H54 (cell line): ENCODE results near the gene WDFY2.

ENCODE experiments used
- DNase-seq: peaks from one replicate; pipeline ENCODE4 v3.0.0; 2011; ENCODE audit warnings: low spot score, mixed read lengths; ENCODE audit not compliant: insufficient read length
- FAIRE-seq: peaks from 3 replicates; lab custom pipeline; 2011; peaks lifted over from hg19 to GRCh38; lab: Jason Lieb, UNC
- POLR2A ChIP-seq: IDR thresholded peaks from 2 replicates; pipeline ENCODE4 v1.6.1; 2011; ENCODE audit warnings: low read depth, mild to moderate bottlenecking, low read length

Gene WDFY2

GRCh38 chr13:51624695-51625345 lies 40.6 kb downstream of the WDFY2 start:
- no peak for DNase-seq
- no peak for TF ChIP-seq POLR2A
- no peak for FAIRE-seq

GRCh38 chr13:51625555-51626345 lies 41.5 kb downstream of the WDFY2 start:
- DNase-seq, result no peak
- no peak for FAIRE-seq

GRCh38 chr13:51626749-51627148 lies 42.5 kb downstream of the WDFY2 start:
- TF ChIP-seq POLR2A, result no peak
- peak; percentile 55 for FAIRE-seq
- DNase-seq, result no peak

More at GRCh38 chr13:51625555-51626345, 41.5 kb downstream of the WDFY2 start:
- TF ChIP-seq POLR2A, result no peak

GRCh38 chr13:51628059-51628852 lies 44.0 kb downstream of the WDFY2 start:
- TF ChIP-seq POLR2A, result no peak
- FAIRE-seq (no peak), DNase-seq (no peak)

- no peak for FAIRE-seq
- TF ChIP-seq POLR2A, result no peak
- DNase-seq, result no peak
These were observed 45.4 kb downstream of the WDFY2 start for GRCh38 chr13:51629491-51630287.

- FAIRE-seq, result no peak
- no peak for DNase-seq
- no peak for TF ChIP-seq POLR2A
These were observed 46.0 kb downstream of the WDFY2 start for GRCh38 chr13:51630288-51630615.

- DNase-seq (no peak), FAIRE-seq (peak; percentile 6)
- TF ChIP-seq POLR2A, result no peak
These were observed 48.5 kb downstream of the WDFY2 start for GRCh38 chr13:51632591-51633362.

- DNase-seq, result no peak
- TF ChIP-seq POLR2A, result no peak
- no peak for FAIRE-seq
These were observed 51.0 kb downstream of the WDFY2 start for GRCh38 chr13:51635137-51635878.

GRCh38 chr13:51636349-51636890 lies 52.2 kb downstream of the WDFY2 start:
- TF ChIP-seq POLR2A, result no peak
- no peak for DNase-seq
- no peak for FAIRE-seq

GRCh38 chr13:51637852-51638215 lies 53.6 kb downstream of the WDFY2 start:
- FAIRE-seq, result no peak
- DNase-seq, result no peak
- no peak for TF ChIP-seq POLR2A

GRCh38 chr13:51638216-51638871 lies 54.1 kb downstream of the WDFY2 start:
- TF ChIP-seq POLR2A, result no peak
- peak; percentile 73 for FAIRE-seq
- no peak for DNase-seq
